NB4 (cell line): ENCODE measurements around the gene SERPINA12.

Experiments
- POLR2A ChIP-seq: IDR thresholded peaks from 2 replicates; pipeline ENCODE4 v1.6.1; 2011; ENCODE audit warnings: mild to moderate bottlenecking; ENCODE audit not compliant: insufficient read length; ENCODE audit errors: extremely low read depth
- TF ChIP-seq, protein P1 (sequence below): IDR thresholded peaks from one replicate; pipeline ENCODE4 v1.5.1; 2012; ENCODE audit warnings: low read depth, low read length

DNA sequence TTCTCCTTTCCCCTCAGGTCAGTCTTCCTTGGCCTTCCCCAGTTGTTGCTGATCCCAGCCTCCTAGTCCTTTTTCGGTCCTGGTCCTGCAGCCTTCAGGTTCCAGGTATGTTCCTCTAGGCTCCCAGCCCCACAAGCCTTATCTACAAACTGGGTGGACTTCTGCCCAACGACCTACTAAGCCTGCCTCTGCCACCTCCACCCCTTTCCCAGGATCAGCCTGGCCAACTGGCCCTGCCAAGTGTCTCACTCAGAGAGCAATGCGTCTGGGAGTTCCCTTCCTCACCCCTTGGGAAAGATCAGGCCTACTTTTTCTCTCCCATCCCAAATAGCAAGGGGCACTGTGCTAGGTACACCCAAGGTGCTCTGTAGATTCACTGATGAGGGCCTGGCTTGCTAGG is at the start of gene SERPINA12:
- TF ChIP-seq, protein P1, sequence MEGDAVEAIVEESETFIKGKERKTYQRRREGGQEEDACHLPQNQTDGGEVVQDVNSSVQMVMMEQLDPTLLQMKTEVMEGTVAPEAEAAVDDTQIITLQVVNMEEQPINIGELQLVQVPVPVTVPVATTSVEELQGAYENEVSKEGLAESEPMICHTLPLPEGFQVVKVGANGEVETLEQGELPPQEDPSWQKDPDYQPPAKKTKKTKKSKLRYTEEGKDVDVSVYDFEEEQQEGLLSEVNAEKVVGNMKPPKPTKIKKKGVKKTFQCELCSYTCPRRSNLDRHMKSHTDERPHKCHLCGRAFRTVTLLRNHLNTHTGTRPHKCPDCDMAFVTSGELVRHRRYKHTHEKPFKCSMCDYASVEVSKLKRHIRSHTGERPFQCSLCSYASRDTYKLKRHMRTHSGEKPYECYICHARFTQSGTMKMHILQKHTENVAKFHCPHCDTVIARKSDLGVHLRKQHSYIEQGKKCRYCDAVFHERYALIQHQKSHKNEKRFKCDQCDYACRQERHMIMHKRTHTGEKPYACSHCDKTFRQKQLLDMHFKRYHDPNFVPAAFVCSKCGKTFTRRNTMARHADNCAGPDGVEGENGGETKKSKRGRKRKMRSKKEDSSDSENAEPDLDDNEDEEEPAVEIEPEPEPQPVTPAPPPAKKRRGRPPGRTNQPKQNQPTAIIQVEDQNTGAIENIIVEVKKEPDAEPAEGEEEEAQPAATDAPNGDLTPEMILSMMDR: no peak
- TF ChIP-seq POLR2A: no peak
